ENCODE measurements around the gene ELF1. TPM values are rescaled to one million over a fixed set of nuclear protein-coding genes. Genes with fewer than 3 reads are reported as not detected.

Gene ELF1
- total RNA-seq, 1 donor from 2014 or later = 47.4 TPM

DNA sequence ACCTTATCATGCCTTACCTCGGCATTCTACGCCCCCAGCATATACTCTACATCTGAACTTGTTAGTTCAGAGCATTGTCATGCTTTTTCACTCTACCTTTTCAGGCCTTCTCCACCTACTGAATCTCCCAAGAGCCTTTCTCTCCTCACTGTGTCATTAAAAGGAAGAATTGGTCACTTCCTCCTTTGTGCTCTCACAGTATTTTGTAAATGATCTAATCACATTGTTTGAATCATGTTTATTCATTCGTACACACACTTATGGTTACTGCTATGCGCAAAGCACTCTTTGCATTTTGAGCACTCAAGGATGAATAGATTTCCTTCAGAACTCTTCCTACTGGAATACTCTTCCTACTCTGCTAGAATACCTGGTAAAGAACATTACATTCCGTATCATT is 15.8 kb upstream of the ELF1 start:
- H3K4me3 Mint-ChIP-seq = no peak overlapping the region
- TF ChIP-seq, protein P1, sequence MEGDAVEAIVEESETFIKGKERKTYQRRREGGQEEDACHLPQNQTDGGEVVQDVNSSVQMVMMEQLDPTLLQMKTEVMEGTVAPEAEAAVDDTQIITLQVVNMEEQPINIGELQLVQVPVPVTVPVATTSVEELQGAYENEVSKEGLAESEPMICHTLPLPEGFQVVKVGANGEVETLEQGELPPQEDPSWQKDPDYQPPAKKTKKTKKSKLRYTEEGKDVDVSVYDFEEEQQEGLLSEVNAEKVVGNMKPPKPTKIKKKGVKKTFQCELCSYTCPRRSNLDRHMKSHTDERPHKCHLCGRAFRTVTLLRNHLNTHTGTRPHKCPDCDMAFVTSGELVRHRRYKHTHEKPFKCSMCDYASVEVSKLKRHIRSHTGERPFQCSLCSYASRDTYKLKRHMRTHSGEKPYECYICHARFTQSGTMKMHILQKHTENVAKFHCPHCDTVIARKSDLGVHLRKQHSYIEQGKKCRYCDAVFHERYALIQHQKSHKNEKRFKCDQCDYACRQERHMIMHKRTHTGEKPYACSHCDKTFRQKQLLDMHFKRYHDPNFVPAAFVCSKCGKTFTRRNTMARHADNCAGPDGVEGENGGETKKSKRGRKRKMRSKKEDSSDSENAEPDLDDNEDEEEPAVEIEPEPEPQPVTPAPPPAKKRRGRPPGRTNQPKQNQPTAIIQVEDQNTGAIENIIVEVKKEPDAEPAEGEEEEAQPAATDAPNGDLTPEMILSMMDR (conservative IDR thresholded peaks at IDR 0.05) = no peak
- no peaks in the 10 kb centered on the region for H3K9me3 Mint-ChIP-seq
- DNase-seq (ENCODE audit: extremely low spot score, unreplicated experiment) = no peak
- no peak overlapping the region for H3K27ac Mint-ChIP-seq
- no peaks in the 10 kb centered on the region for H3K4me1 Mint-ChIP-seq (ENCODE audit: unreplicated experiment)
- H3K27me3 Mint-ChIP-seq = no peaks in the 10 kb centered on the region
- no peaks in the 10 kb centered on the region for H3K36me3 Mint-ChIP-seq

DNA sequence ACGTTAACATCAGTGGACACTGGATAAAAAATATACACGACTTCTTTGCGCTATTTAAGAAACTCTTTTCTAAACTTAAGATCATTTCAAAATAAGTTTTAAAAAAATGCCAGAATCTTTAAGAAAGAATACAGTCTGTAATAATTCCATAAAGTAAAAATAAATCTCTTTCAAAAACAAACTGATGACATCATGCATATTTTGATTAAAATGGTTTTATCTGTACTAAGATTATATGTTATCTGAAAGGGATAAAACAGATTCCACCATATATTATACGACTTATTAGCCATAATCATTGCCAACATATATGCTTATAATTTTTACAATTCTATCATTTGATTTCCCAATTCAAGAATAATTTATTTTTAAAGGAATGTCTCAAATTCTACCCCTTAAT is 15.3 kb upstream of the ELF1 start:
- Mint-ChIP-seq H3K27ac (no peak overlapping the region), H3K9me3 (no peaks in the 10 kb centered on the region), H3K4me3 (no peak overlapping the region), H3K27me3 (no peaks in the 10 kb centered on the region), H3K4me1 (ENCODE audit: unreplicated experiment) (no peaks in the 10 kb centered on the region), H3K36me3 (no peaks in the 10 kb centered on the region)
- DNase-seq (ENCODE audit: extremely low spot score, unreplicated experiment) = no peak
- TF ChIP-seq, protein P1 (conservative IDR thresholded peaks at IDR 0.05) = no peak

DNA sequence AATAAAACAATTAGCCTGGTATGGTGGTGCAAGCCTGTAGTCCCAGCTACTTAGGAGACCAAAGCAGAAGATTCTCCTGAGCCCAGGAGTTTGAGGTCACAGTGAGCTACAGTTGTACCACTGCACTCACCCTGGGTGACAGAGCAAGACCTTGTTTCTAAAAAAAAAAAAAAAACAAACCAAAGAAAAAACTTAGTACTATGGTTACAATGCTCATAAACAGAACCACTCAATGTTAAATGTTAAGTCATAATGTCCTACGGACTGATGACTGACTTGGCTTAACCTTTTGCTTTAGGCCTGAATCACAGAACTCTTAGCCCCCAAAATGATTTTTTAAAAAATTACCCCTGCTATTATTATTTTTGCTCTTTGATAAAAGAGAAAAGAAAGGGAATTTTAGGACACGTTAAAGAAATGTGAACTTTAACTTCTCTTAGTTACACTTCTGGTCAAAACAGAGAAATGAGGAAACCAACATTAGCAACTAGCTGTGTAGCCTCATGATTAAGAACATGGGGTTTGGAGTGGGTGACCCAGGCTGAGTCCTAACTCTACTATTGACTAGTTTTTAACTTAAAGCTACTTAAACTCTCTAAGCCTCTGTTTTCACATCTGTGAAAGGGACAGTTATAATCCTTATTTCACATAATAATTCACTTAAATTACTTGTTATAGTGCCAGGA is 13.7 kb upstream of the ELF1 start:
- no peaks in the 10 kb centered on the region for H3K4me1 Mint-ChIP-seq (ENCODE audit: unreplicated experiment)
- H3K36me3 Mint-ChIP-seq = no peaks in the 10 kb centered on the region
- H3K4me3 Mint-ChIP-seq = no peak overlapping the region
- H3K9me3 Mint-ChIP-seq = no peaks in the 10 kb centered on the region
- H3K27me3 Mint-ChIP-seq = no peaks in the 10 kb centered on the region
- no peak for DNase-seq (ENCODE audit: extremely low spot score, unreplicated experiment)
- H3K27ac Mint-ChIP-seq = no peak overlapping the region
- TF ChIP-seq, protein P1 (conservative IDR thresholded peaks at IDR 0.05) = no peak

DNA sequence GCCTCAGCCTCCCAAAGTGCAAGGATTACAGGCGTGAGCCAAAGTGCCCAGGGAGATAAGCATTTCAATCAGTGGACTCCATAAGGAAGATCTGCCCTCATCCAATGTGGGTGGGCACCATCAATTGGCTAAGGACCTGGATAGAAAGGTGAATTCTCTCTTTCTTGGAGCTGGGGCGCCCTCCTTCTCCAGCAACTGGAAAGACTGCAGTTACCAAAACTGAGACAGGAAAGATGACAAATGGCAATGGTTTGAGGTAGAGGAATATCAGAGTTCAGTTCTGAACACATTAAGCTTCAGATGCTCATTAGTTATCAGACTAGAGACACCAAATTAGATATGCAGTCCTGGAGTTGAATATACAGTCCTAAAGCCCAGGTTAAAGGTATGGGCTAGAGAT is 10.5 kb upstream of the ELF1 start:
- Mint-ChIP-seq H3K27me3 (no peaks in the 10 kb centered on the region), H3K36me3 (peaks cover 8% of the 10 kb centered on the region), H3K27ac (no peak overlapping the region), H3K4me1 (ENCODE audit: unreplicated experiment) (peaks cover 16% of the 10 kb centered on the region), H3K9me3 (no peaks in the 10 kb centered on the region), H3K4me3 (no peak overlapping the region)
- TF ChIP-seq, protein P1 (conservative IDR thresholded peaks at IDR 0.05) = no peak
- DNase-seq (ENCODE audit: extremely low spot score, unreplicated experiment) = no peak

DNA sequence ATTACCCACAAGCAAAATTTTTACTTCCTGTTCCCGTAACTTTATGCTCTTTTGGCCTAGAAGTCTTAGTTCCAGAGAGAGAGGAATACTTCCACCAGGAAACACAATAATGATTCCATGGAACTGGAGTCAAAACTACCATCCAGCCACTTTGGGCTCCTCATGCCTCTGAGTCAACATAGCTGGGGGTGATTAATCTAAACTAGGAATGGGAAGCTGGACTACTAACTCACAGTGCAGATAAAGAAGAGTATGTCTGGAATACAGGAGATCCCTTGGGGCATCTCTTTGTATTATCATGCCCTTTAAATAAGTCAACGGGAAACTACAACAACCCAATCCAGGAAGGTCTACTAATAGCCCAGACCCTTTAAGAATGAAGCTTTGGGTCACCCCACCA is 8.9 kb upstream of the ELF1 start:
- Mint-ChIP-seq H3K9me3 (no peaks in the 10 kb centered on the region), H3K27ac (no peak overlapping the region), H3K4me3 (no peak overlapping the region), H3K27me3 (no peaks in the 10 kb centered on the region), H3K36me3 (peaks cover 8% of the 10 kb centered on the region), H3K4me1 (ENCODE audit: unreplicated experiment) (peaks cover 16% of the 10 kb centered on the region)
- no peak for DNase-seq (ENCODE audit: extremely low spot score, unreplicated experiment)
- TF ChIP-seq, protein P1 (conservative IDR thresholded peaks at IDR 0.05) = no peak

Measured in type B pancreatic cell (in vitro differentiated cells).